Stimulated activated CD8-positive, alpha-beta memory T cell treated with anti-CD3 and anti-CD28 coated beads, Interleukin-15, amount 100 ng/mL, for 48 hours (primary cell): Measurements from ENCODE around the gene NPAS2.

Experiments
- DNase-seq, 2 donors: peaks; one replicate each; pipeline ENCODE4 v3.0.0-alpha.2; 2020; ENCODE audit warnings: low read depth in 2 of 2

Gene NPAS2

GRCh38 chr2:100855084-100855483 lies 35.1 kb downstream of the NPAS2 start:
- DNase-seq, result no peak

GRCh38 chr2:100855606-100856005 lies 35.7 kb downstream of the NPAS2 start:
- no peak for DNase-seq

- no peak for DNase-seq
Observed at GRCh38 chr2:100856732-100857131, 36.8 kb downstream of the NPAS2 start.

DNA sequence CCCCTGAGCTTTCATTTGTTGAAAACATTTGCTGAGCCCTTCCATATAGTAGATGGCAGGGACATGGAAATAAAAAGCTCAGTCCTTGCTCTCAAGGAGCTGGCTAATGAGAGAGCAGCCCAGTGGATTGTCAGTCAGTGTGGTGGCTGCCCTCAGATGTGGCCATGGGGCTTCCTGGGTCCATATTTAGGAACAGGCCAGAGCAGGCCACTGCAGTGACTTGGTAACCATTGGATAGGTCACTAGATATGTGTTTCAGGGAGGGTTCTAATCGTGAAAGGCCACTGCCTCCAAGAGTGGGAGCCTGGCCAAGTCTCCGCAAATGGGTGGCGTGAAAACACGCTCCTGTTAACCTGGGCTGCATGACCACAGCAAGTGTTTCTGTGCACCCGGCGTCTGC lies 37.4 kb downstream of the NPAS2 start:
- DNase-seq, result no peak

DNA sequence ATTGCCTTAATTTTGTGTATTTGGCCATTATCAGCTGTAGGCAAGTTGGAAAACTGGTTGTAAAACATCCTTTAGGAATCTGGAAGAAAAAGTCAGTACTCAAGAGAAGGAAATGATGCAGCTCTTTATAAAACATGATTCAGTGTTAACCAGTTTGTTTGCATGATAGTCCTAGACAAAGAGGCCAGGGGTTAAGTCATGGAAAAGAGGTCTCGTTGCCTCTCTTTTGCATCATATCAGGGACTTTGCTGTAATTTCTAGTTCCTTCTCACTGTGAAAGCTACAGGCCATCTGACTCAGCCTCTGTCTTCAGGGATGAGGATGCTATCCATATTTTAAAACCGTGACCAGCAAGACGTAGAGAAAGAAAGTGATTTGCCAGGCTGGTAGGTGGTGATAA lies 38.0 kb downstream of the NPAS2 start:
- DNase-seq, result no peak

DNA sequence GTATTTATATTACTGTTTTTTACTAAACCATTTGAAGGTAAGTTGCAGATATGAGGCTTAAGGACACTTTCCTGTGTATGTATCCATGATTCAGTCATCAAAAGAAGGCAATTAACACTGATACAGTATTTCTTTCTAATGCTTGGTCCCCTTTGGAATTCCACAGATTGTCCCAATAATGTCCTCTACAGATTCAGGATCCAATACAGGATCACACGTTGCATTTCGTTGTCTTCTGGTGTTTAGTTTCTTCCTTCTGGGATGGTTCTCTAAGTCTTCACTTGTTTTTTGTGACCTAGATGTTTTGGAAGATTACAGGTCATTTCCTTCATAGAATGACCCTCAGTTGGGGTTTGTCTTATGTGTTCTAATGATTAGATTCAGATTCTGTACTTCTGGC lies 40.0 kb downstream of the NPAS2 start:
- no peak for DNase-seq

DNA sequence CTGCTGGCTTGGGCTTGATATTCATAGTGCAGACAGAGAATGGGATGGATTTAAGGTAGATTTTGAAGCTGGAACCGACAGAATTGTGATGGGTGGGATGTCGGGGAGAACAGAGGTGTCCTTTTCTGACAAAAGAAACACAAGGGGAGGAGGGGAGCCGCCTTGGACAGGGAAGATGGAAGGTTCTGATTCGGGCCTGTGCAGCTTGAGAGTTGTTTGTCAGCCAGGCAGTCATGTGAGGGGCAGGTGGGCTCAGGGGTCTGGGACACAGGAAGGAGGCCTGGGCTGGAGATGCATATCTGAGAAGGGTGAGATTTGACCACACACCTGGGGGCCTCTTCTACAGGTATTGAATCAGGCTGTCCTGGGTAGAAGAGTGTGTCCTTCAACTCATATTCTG lies 41.4 kb downstream of the NPAS2 start:
- DNase-seq, result no peak

- no peak for DNase-seq
Observed at GRCh38 chr2:100862081-100862480, 42.1 kb downstream of the NPAS2 start.

DNA sequence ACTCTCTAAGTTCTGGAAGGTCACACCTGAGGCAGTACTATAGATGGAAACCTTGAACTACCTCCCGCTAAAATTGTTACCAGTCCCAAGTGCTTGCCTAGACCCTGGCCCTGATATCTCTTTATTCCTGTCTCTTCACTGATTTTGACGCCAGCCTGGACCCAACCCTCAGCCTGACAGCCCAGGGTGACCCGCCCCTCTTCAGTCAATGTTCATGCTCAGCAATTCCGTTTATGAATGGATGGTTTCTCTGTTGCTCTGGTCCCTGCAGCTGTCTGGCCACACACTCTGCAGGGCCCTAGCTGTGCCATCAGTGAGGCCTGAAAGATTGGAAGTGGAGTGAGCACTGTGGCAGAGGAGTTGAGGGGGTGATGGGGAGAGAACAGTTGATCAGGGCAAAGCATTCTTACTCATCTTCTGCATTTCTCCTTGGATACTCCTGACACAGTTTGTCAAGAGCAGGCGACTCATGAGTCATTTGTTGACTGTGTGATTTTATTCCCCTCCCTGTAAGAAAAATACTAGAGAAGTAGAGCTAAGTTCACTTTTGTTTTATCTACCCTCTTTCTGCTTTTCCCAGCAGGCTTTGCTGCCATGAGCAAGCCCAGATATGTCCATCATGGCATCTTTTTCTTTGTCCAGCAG lies 46.0 kb downstream of the NPAS2 start:
- no peak for DNase-seq

DNA sequence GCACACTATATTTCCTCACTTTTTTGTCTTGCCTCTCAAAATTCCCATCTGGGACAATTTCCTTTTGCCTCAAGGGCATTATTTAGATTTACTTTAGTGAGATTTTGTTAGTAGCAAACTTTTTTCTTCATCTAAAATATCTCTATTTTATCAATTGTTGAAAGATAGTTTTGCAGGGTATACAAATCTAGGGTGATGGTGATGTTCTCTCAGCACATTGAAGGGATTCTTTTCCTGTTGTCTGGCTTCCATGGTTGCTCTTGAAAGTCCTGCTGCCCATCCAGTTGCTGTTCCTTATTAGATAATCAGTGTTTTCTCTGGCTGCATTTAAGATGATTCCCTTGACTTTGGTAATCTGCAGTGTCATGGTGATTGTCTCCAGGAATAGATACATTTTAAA lies 48.1 kb downstream of the NPAS2 start:
- no peak for DNase-seq

DNA sequence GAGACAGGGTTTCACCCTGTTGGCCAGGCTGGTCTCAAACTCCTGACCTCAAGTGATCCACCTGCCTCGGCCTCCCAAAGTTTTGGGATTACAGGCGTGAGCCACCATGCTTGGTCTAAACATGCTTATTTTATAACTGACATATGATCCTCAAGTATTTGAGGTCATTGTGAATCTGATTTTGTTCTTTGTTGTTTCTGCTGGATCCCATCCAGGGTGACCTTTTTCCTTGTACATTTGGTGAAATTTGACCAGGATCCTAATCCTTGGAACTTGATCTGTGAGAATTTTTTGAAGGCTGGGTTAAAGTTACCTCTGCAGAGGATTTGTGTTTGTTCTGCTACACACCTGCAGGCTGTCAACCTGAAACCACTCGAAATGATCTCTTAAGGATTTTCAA lies 49.2 kb downstream of the NPAS2 start:
- DNase-seq, result no peak

DNA sequence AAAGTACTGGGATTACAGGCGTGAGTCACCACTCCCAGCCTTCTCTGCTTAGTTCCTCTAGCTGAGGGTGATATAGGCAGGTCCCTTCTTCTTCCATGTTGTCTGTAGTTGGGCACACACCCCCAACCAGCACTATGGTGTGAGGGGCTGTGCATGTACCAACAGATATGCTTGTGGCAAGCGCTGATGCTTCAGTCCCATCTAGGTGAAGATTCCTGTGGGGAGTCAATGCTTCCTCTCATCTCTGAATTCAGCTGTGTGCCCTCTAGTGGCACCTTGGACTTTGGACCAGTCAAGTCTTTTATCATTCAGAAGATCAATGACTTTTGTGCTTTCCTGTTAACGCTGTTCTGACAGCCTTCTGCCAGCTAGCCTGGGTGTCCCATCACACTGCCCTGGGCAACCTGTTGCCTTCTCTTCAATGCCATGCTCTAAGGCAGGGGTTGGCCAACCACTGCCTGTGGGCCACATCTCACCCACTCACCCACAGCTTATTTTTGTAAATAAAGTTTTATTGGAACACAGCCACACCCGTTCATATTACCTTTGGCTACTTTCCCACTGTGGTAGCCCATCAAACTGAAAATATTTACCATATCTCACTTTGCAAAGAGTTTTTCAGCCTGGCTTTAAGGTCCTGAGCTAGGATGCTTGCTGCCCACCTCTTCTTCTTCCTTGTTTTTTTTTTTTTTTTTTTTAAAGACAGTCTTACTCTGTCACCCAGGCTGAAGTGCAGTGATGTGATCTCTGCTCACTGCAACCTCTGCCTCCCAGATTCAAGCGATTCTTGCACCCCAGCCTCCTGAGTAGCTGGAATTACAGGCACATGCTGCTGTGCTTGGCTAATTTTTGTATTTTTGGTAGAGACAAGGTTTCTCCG lies 51.0 kb downstream of the NPAS2 start:
- DNase-seq, result no peak

DNA sequence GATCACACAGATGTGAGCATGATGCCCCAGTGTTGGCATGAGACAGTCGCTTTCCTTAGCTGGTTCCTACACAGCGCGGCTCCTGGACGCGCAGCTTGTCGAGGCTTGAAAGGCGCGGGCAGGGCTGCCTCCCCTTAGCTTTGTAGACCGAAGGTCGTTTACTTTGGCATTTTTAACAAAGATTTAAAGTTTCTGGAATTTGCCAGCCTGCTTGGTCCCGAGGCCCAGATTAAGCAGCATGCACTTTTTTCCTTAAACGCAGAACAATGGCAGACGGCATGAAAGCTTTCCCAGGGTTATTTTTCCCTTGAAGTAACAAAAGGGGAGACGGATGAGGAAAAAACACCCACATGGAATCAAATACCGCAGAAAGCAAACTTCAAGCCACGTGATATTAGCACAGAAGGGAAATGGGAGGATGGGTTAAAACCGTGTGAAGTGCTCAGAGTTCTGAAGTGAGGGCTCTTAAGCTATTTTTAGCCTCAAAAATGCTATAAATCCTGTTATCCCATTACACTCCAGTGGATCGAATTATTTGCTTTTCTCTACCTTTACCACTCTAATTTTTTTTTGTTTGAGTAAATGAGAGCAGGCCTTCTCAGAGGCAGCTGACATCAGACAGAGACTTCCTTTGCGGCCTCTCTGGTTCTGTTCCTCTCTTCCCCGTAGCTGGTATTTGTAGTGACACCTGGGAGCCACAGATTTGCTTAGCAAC lies 55.7 kb downstream of the NPAS2 start:
- no peak for DNase-seq

GRCh38 chr2:100876231-100876860 lies 56.4 kb downstream of the NPAS2 start:
- no peak for DNase-seq

- no peak for DNase-seq
Observed at GRCh38 chr2:100877555-100877954, 57.6 kb downstream of the NPAS2 start.

DNA sequence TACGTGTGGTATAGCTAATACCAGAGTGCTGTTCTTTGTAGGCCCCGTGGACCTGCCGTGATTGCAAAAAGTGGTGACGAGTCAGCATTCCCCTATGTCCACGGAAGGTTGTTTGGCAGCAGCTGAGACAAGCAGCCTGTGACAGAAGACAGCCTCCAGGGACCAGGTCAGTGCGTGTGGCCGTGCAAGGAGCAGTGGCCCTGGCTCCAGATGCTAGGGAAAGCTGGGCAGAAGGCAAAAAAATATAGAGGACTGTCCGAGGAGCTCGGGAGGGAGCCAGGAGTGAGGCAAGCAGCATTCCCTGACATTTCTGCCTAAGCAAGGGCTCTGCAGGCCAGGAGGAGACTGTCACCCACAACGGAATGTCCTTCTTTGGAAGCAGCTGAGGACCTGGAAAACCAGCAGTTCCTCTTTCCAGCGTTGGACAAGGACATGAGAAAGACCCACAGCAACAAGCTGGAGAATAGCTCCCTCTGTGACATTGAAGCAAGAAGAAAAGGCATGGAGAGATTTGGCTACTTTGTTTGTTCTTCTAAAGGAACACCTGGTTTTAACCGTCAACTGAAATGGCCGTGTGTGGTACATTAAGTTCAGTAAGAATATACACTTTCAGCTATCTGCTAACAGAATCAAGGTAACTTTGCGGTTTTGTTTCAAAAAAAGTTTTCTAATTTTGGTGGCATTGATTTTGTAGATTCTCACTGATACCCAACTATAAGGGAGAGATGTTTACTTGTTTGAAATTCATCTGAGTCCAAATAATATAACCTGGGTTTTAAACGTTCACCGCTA lies 58.3 kb downstream of the NPAS2 start:
- no peak for DNase-seq

DNA sequence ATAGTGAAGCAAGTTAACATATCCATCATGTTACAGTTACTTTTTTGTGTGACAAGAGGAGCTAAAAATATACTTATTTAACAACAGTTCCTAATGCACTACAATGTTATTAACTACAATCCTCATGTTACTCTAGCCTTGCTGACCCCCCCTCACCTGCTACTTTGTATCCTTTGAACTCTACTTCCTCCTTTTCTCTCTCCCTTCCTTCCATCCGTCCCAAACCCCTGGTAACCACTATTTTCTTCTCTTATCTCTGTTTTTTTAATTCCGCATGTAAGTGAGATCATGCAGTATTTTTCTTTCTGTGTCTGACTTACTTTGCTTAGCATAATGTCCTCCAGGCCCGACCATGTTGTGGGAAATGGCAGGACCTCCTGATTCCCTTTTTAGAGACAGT lies 59.4 kb downstream of the NPAS2 start:
- no peak for DNase-seq

GRCh38 chr2:100880036-100880435 lies 60.1 kb downstream of the NPAS2 start:
- no peak for DNase-seq

DNA sequence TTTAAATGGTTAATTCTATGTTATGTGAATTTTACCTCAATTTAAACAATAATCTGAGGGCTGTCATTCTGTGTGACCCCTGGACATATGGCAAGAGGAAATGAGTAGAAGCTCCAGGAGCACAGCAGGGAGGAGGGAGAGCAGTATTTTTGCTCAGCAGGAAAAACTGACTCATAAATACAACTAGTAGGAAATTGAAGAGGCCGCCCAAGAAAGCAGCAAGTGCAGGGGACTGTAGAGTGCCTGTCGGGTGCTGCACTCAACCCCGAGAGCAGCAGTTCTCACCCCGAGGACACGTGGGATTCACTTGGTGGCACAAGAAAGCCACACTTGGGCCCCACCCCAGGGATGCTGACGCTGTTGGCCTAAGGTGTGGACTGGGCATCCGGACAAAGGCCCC lies 60.8 kb downstream of the NPAS2 start:
- no peak for DNase-seq

GRCh38 chr2:100882645-100883613 lies 63.0 kb downstream of the NPAS2 start:
- DNase-seq, result peak in 1 of 2 donors; percentile 4
